ENCODE results near the gene GDF15. TPM values are rescaled to one million over a fixed set of nuclear protein-coding genes. Genes with fewer than 3 reads are reported as not detected.

Gene GDF15
- total and polyA plus RNA-seq, 2 experiments from 2014 or later, result 12.6 to 19.8 TPM

GRCh38 chr19:18339723-18340122, 46.2 kb upstream of the GDF15 start:
- TF ChIP-seq CREB1 (CRISPR knock-in tag; IDR thresholded peaks at IDR 0.05; ENCODE audit: low read depth), result no peak
- TF ChIP-seq, protein P1, sequence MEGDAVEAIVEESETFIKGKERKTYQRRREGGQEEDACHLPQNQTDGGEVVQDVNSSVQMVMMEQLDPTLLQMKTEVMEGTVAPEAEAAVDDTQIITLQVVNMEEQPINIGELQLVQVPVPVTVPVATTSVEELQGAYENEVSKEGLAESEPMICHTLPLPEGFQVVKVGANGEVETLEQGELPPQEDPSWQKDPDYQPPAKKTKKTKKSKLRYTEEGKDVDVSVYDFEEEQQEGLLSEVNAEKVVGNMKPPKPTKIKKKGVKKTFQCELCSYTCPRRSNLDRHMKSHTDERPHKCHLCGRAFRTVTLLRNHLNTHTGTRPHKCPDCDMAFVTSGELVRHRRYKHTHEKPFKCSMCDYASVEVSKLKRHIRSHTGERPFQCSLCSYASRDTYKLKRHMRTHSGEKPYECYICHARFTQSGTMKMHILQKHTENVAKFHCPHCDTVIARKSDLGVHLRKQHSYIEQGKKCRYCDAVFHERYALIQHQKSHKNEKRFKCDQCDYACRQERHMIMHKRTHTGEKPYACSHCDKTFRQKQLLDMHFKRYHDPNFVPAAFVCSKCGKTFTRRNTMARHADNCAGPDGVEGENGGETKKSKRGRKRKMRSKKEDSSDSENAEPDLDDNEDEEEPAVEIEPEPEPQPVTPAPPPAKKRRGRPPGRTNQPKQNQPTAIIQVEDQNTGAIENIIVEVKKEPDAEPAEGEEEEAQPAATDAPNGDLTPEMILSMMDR (conservative IDR thresholded peaks at IDR 0.05; ENCODE audit: low read depth in 2 of 2), result peak; percentile 41 to 59
- H3K4me2 ChIP-seq, result peak overlapping the region; percentile 99; the same call in 1 of the 2 replicates
- Mint-ChIP-seq H3K27ac (no peak overlapping the region), H3K9me3 (no peaks in the 10 kb centered on the region), H3K4me1 (peaks cover 32% of the 10 kb centered on the region), H3K27me3 (ENCODE audit: insufficient read depth, low read depth, poor library complexity) (peaks cover 16% of the 10 kb centered on the region), H3K36me3 (ENCODE audit: low read depth) (peaks cover 11% of the 10 kb centered on the region), H3K4me3 (peak overlapping the region; percentile 78)
- peak; percentile 74 for DNase-seq (ENCODE audit: low spot score)
- no peaks in the 10 kb centered on the region; the same call in 1 of the 2 replicates for H3K79me2 ChIP-seq (replicated peaks; ENCODE audit: insufficient read depth)
- H4K20me1 ChIP-seq (replicated peaks; ENCODE audit: insufficient read depth), result no peaks in the 10 kb centered on the region
- peaks cover 29% of the 10 kb centered on the region for H3K4me1 ChIP-seq (ENCODE audit: insufficient read depth)
- ATAC-seq, result peak; percentile 34
- H3K27ac ChIP-seq (ENCODE audit: low read depth), result no peak overlapping the region
- no peaks in the 10 kb centered on the region for H3K36me3 ChIP-seq (ENCODE audit: insufficient read depth)
- H3K9me2 ChIP-seq (ENCODE audit: insufficient read depth), result no peaks in the 10 kb centered on the region
- peaks cover 35% of the 10 kb centered on the region for H3F3A ChIP-seq (replicated peaks; ENCODE audit: low read depth)
- H2AFZ ChIP-seq, result 0 out of 2 replicates have a peak overlapping the region, but pooled peaks have one; percentile 59
- peak overlapping the region; percentile 83 for H3K4me3 ChIP-seq
- H3K27me3 ChIP-seq (ENCODE audit: insufficient read depth), result no peaks in the 10 kb centered on the region

DNA sequence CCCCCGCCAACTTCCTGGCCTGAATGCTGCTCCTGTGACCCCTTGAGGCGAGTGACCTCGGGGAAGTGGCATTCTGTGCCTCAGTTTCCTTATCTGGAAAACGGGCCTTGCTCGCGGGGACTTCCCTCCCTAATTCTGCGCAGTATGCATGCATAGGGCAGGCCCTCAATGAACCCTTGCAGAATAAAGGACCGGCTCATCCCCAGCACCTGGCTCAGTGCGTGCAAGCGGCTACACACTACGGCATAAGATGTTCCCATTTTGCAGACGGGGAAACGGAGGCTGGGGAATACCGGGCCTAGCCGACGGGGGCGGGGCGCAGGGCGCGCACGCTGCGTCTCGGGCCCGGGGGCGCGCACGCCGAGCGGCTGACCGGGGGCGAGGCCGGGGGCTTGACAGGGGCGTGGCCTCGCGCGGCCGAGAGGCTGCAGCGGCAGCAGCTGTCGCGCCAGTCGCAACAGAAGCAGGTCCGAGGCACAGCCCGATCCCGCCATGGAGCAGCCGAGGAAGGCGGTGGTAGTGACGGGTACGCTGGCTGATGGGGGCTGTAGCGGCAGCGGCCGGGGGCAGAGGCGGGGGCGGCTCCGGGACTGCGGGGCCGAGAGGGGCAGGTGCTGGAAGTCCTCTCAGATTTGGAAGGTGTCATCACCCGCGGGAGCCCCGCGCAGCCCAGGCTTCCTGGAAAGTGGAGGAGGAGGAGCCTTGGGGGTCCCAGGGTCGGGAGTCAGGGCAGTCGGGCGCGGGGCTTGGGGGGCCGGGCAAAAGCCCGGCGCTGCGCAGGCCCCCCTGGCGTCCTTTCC, 45.6 kb upstream of the GDF15 start, which contains the start of gene PGPEP1:
Gene PGPEP1 (plus strand): TSS at position 409 of the 800 bp plus-strand sequence. CDS start 84 bp downstream, at position 493.
- peaks cover 41% of the 10 kb centered on the region for H3F3A ChIP-seq (replicated peaks; ENCODE audit: low read depth)
- Mint-ChIP-seq H3K4me3 (peak within 1 kb of the TSS; percentile 78), H3K9me3 (no peaks in the 10 kb centered on the region), H3K36me3 (ENCODE audit: low read depth) (peaks cover 17% of the 10 kb centered on the region), H3K4me1 (peaks cover 38% of the 10 kb centered on the region), H3K27me3 (ENCODE audit: insufficient read depth, low read depth, poor library complexity) (peaks cover 18% of the 10 kb centered on the region), H3K27ac (peak within 1 kb of the TSS; percentile 11; the same call in 1 of the 2 replicates)
- peaks cover 29% of the 10 kb centered on the region for H3K4me1 ChIP-seq (ENCODE audit: insufficient read depth)
- H3K27ac ChIP-seq (ENCODE audit: low read depth), result no peak within 1 kb of the TSS
- no peaks in the 10 kb centered on the region for H3K27me3 ChIP-seq (ENCODE audit: insufficient read depth)
- H3K36me3 ChIP-seq (ENCODE audit: insufficient read depth), result no peaks in the 10 kb centered on the region
- H3K79me2 ChIP-seq (replicated peaks; ENCODE audit: insufficient read depth), result no peaks in the 10 kb centered on the region; the same call in 1 of the 2 replicates
- peak within 1 kb of the TSS; percentile 72 for H2AFZ ChIP-seq
- ATAC-seq, result peak; percentile 70
- H4K20me1 ChIP-seq (replicated peaks; ENCODE audit: insufficient read depth), result no peaks in the 10 kb centered on the region
- H3K4me2 ChIP-seq, result peak within 1 kb of the TSS; percentile 99
- TF ChIP-seq ETS1 (IDR thresholded peaks at IDR 0.05) (no peak), POLR2AphosphoS5 (IDR thresholded peaks at IDR 0.05; ENCODE audit: low read depth) (peak; percentile 88), EZH2phosphoT487 (IDR thresholded peaks at IDR 0.05; ENCODE audit: unreplicated experiment) (no peak), EZH2 (IDR thresholded peaks at IDR 0.05; ENCODE audit: low read depth, unreplicated experiment) (no peak), STAT1 (IDR thresholded peaks at IDR 0.05; ENCODE audit: unreplicated experiment) (no peak)
- TF ChIP-seq, protein P2, sequence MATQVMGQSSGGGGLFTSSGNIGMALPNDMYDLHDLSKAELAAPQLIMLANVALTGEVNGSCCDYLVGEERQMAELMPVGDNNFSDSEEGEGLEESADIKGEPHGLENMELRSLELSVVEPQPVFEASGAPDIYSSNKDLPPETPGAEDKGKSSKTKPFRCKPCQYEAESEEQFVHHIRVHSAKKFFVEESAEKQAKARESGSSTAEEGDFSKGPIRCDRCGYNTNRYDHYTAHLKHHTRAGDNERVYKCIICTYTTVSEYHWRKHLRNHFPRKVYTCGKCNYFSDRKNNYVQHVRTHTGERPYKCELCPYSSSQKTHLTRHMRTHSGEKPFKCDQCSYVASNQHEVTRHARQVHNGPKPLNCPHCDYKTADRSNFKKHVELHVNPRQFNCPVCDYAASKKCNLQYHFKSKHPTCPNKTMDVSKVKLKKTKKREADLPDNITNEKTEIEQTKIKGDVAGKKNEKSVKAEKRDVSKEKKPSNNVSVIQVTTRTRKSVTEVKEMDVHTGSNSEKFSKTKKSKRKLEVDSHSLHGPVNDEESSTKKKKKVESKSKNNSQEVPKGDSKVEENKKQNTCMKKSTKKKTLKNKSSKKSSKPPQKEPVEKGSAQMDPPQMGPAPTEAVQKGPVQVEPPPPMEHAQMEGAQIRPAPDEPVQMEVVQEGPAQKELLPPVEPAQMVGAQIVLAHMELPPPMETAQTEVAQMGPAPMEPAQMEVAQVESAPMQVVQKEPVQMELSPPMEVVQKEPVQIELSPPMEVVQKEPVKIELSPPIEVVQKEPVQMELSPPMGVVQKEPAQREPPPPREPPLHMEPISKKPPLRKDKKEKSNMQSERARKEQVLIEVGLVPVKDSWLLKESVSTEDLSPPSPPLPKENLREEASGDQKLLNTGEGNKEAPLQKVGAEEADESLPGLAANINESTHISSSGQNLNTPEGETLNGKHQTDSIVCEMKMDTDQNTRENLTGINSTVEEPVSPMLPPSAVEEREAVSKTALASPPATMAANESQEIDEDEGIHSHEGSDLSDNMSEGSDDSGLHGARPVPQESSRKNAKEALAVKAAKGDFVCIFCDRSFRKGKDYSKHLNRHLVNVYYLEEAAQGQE (IDR thresholded peaks at IDR 0.05; ENCODE audit: unreplicated experiment), result no peak
- H3K9me2 ChIP-seq (ENCODE audit: insufficient read depth), result no peaks in the 10 kb centered on the region
- H3K4me3 ChIP-seq, result peak within 1 kb of the TSS; percentile 83
- DNase-seq (ENCODE audit: low spot score), result peak; percentile 87

Measured in GM23338 (cell line).